GM19324 (cell line): ENCODE results near the gene IVD.

Source experiments
- ATAC-seq: cut with Tn5 transposase; IDR thresholded peaks from one replicate; pipeline ENCODE4 v1.9.1; 2021; ENCODE audit warnings: mild to moderate bottlenecking, moderate library complexity; ENCODE audit not compliant: unreplicated experiment, low FRiP score

Gene IVD

DNA sequence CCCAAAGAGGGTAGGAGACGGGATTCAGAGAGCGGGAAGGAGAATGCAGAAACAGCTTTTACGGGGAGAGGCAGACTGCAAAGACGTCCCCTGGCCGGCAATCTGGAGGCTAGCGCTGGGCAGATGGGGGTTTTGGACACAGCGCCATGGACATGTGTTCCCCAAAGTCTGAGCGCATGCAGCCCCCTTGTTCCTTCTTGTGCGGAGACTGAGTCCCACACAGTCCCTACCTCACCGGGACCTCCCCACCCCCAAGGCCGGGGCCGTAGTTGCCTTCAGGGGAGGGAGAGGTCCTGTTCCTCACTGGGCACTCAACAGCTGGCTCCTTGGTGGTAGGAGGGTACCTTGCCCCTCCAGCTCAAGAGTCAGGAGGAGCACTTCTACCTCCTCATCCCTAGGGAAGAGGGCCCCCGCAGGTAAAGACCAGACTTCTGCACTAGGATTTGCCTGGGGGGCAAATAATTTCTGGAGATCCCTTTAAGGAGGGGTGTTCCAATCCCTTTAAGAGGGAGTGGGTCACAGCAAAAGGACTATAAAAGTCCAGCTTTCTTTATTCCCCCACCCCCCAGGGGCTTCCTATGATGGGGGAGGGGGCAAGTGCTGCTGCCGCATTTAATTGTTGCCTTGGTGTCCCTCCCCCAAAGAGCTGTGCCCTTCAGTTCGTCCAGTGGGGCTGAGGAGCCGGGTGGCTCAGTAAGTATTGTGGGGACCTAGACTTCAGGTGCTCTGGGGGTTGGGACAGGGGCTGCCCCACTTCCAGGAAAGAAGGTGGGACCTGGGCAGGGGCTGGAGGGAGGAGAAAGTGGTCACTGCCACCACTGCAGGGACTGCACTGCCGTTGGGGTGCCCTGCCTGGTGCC is 31.5 kb downstream of the IVD start:
- ATAC-seq = no peak

GRCh38 chr15:40437752-40438687 is 32.4 kb downstream of the IVD start:
- ATAC-seq = no peak

DNA sequence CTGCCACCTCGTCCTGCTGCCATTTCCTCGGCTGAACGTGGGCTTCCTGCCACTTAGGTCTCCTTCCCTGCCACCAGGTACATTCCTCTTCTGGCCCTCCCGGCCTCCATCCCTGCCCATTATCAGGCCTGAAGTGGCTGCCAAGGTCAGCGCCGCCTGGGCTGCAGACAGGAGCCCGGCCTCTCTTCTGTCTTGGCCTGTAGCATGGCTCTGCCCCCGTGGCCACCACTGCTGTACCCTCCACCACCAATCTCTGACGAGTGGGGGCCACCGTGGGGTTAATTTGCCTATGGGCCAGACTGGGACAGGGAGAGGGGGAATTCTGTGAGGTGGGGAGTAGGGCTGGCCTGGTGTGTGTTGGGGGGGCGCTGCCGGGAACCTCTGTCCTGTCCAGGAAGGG is 33.1 kb downstream of the IVD start:
- ATAC-seq = no peak

- ATAC-seq = no peak
Observed at GRCh38 chr15:40439461-40439959, 33.9 kb downstream of the IVD start.

DNA sequence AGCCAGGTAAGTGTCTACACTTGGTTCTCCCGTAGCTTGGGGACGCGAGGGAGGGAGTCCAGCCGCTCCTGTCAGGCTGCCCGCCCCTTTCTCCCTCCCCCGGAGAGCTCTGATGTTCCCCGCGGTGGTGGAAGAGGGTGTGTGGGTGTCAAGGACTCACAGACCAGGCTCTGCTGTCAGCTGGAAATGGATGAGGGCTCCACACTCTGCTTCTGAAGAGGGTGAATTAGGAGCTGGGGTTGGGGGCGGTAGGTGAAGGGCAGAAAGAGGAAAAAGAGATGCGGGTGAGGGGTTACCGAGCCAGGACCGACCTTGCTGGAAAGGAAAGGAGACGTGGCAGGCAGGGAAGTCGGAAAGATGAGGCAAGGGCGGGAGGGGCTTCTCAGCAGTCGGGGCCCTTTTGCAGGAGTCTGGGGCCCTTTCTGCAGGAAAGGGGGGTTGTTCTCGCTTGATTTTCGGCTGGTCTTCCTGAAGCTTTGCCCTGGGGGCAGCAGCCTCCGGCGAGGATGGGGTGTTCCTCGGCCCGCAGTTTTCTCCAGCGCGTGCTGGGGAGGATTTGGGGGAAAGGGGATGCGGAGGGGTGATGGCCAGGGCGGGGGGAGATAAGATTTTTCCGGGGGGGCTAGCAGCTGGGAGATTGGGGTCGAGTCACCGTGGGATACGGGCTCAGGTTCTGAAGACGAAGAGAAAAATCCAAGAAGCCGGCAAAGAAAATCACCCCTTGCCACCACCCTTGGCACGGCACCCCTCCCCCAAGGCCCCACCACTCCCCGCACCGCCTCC is 34.6 kb downstream of the IVD start:
- no peak for ATAC-seq

- peak; percentile 87 for ATAC-seq
Observed at GRCh38 chr15:40440743-40441564, 35.4 kb downstream of the IVD start, which contains the start of gene BAHD1. TSS of gene BAHD1 (plus strand) at chr15:40440953. CDS start at chr15:40458465, 17,512 bp downstream.

- ATAC-seq = peak; percentile 12
Observed at GRCh38 chr15:40441565-40442531, 36.3 kb downstream of the IVD start.

- no peak for ATAC-seq
Observed at GRCh38 chr15:40443255-40443654, 37.7 kb downstream of the IVD start.

DNA sequence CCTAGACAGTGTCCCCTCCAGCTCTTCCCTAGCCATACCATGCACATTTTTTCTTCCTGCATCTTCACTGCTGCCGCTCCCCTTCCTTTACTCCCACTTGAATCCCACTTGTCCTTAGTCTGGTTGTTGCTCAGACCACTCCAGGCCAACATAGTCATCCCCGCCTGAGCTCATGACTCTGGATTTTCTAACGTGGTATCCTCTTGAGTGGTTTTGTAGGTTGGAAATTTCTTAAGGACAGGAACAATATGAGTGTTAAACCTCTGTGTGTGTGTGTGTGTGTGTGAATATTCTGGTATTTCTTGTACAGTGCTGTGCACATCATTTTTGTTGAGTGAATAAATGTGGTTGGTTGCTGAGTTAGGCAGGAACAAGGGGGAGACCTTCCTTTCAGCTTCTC is 38.3 kb downstream of the IVD start:
- no peak for ATAC-seq

- ATAC-seq = no peak
Observed at GRCh38 chr15:40444736-40445135, 39.1 kb downstream of the IVD start.

- no peak for ATAC-seq
Observed at GRCh38 chr15:40445421-40445922, 39.9 kb downstream of the IVD start.

DNA sequence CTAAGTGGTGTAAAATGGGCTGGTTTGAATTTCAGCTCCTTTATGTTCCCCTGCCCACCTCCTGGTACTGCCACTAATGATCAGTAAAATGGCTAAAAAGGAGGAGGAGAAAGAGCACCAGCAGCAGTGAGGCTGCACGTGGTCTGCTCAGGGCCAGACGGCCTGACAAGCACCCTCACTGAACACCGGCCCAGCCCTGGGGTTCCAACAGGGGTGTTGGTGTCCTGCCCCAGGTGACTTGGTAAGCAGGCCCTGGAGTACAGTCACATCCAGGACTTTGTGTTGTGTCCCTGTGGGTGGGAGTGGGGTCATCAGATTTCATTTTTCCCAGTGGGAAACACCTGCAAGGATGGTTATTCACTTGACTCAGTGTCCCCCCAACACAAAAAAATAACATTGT is 40.5 kb downstream of the IVD start:
- ATAC-seq = no peak

- ATAC-seq = no peak
Observed at GRCh38 chr15:40448354-40448753, 42.8 kb downstream of the IVD start.

GRCh38 chr15:40449275-40449674 is 43.7 kb downstream of the IVD start:
- ATAC-seq = no peak

DNA sequence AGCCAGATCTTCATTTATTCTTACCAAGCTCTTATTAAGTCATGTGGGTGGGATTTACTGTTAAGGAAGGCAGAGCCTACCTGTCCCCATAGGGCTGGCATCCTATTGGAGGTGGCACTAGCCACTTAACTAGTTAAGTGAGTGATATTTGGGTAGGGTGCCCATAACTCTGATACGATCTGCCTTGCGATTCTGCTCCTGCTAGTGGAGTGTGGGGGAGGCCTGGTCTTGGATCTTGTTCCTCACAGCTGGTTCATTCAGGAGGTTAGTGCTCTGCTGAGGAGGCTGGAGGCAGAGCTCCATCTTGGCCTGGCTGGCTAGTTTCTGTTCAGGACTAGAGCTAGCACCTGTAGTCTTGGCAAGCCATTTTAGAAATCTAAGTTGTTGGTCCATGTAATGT is 44.5 kb downstream of the IVD start:
- ATAC-seq = no peak

DNA sequence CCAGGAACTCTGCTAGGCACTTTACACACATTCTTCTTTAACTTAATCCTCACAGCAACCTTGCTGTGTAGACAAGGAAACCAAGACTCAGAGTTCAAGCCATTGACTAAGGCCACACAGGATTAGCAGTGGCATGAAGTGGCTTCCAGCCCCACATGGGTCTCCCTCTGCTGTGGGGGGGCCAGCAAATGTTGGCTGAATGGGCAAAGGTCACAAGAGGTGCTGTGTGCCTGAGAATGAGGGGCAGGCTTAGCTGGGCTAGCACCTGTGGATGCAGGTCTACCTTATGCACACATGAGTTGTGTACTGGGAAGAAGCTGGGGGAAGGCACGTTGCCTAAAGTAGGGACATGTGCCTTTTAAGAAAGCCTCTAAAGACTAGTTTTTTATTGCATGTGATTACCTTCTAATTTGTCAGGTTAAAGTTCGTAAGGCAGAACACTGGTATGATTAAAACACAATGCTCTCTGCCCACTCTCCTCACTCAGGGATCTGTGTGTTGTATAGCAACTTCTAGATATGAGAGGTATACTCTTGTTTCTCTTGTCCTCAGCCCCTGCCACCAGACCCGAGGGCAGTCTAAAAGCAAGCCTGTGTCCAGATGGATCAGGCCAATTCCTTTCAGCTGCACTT is 46.0 kb downstream of the IVD start:
- no peak for ATAC-seq

- no peak for ATAC-seq
Observed at GRCh38 chr15:40452296-40453090, 46.9 kb downstream of the IVD start.
